CD14-positive monocyte (primary cell): ENCODE results near the gene SLC19A3. TPM values are rescaled to one million over a fixed set of nuclear protein-coding genes. Genes with fewer than 3 reads are reported as not detected.

Experiments
- DNase-seq, 3 donors: peaks; one replicate each; pipeline ENCODE4 v3.0.0-alpha.2; 2011 to 2022
- H2AFZ ChIP-seq: 2 replicates; pipeline ENCODE4 v1.6.0; 2012; ENCODE audit warnings: mild to moderate bottlenecking, low read depth, low read length, inconsistent platforms; ENCODE audit not compliant: insufficient read depth, poor library complexity, severe bottlenecking
- H3K27ac ChIP-seq, 2 donors: 1 replicate in 1 of 2; 2 replicates in 1 of 2; pipeline ENCODE4 v1.5.1; 2012 to 2013; ENCODE audit warnings: low read length in 2 of 2, control low read depth in 1 of 2, inconsistent platforms in 1 of 2, low read depth in 1 of 2, mild to moderate bottlenecking in 1 of 2
- H3K27me3 ChIP-seq, 2 donors: one replicate each; pipeline versions ENCODE4 v1.6.0 to v1.6.1; 2011 to 2013; ENCODE audit warnings: low read length in 2 of 2; ENCODE audit not compliant: control insufficient read depth in 2 of 2, insufficient read depth in 2 of 2
- H3K36me3 ChIP-seq, 2 donors: replicated peaks in 1 of 2; 1 replicate in 1 of 2; 2 replicates in 1 of 2; pipeline versions ENCODE4 v1.5.1 to v1.6.1; 2012 to 2013; ENCODE audit warnings: low read length in 2 of 2, control low read depth in 1 of 2, inconsistent platforms in 1 of 2, mild to moderate bottlenecking in 1 of 2; ENCODE audit not compliant: insufficient read depth in 2 of 2, control insufficient read depth in 1 of 2
- H3K4me1 ChIP-seq, 2 donors: 1 replicate in 1 of 2; 2 replicates in 1 of 2; pipeline versions ENCODE4 v1.5.1 to v1.6.1; 2012 to 2013; ENCODE audit warnings: low read length in 2 of 2, control low read depth in 1 of 2, inconsistent platforms in 1 of 2, mild to moderate bottlenecking in 1 of 2, moderate library complexity in 1 of 2; ENCODE audit not compliant: insufficient read depth in 2 of 2, control insufficient read depth in 1 of 2
- H3K4me2 ChIP-seq: replicated peaks from 2 replicates; pipeline ENCODE3; 2012; ENCODE audit warnings: low read length, moderate library complexity, mild to moderate bottlenecking; ENCODE audit not compliant: poor library complexity, severe bottlenecking; ENCODE audit errors: extremely low read depth
- H3K4me3 ChIP-seq, 3 experiments: fragments of 200-600 bp in 1 of 3; sonication (generic) in 1 of 3; replicated peaks in 1 of 3; 1 replicate in 2 of 3; 2 replicates in 1 of 3; pipeline ENCODE4 v1.5.1; 2011 to 2013; ENCODE audit warnings: low read length in 3 of 3, mild to moderate bottlenecking in 3 of 3, control low read depth in 2 of 3, low read depth in 2 of 3, inconsistent platforms in 1 of 3, moderate library complexity in 1 of 3
- H3K79me2 ChIP-seq: 2 replicates; pipeline ENCODE4 v1.6.0; 2012; ENCODE audit warnings: mild to moderate bottlenecking, control low read depth, inconsistent platforms, low read length, moderate library complexity; ENCODE audit not compliant: insufficient read depth
- H3K9ac ChIP-seq: 2 replicates; pipeline ENCODE4 v1.6.0; 2017; ENCODE audit warnings: low read length, mild to moderate bottlenecking; ENCODE audit not compliant: insufficient read depth, poor library complexity, severe bottlenecking
- H3K9me3 ChIP-seq, 2 donors: replicated peaks in 1 of 2; 1 replicate in 1 of 2; 2 replicates in 1 of 2; pipeline versions ENCODE4 v1.5.1 to v1.6.1; 2012 to 2013; ENCODE audit warnings: low read length in 2 of 2, control low read depth in 1 of 2; ENCODE audit not compliant: control insufficient read depth in 1 of 2, insufficient read depth in 1 of 2
- H4K20me1 ChIP-seq: 2 replicates; pipeline ENCODE4 v1.6.0; 2012; ENCODE audit warnings: mild to moderate bottlenecking, low read length, control low read depth, moderate library complexity; ENCODE audit not compliant: insufficient read depth
- H3K27ac Mint-ChIP-seq, 7 donors: one replicate each; pipeline ENCODE4 v1.8.0; 2020; ENCODE audit warnings: mild to moderate bottlenecking in 7 of 7, mixed read lengths in 7 of 7, moderate library complexity in 6 of 7, inconsistent platforms in 2 of 7
- H3K27me3 Mint-ChIP-seq, 3 donors: one replicate each; pipeline ENCODE4 v1.8.0; 2021 to 2022; ENCODE audit warnings: low read depth in 3 of 3, mild to moderate bottlenecking in 3 of 3, mixed read lengths in 3 of 3, moderate library complexity in 3 of 3, inconsistent platforms in 1 of 3
- H3K36me3 Mint-ChIP-seq, 2 donors: one replicate each; pipeline ENCODE4 v1.8.0; 2020; ENCODE audit warnings: mixed read lengths in 2 of 2, inconsistent platforms in 1 of 2, mild to moderate bottlenecking in 1 of 2
- H3K4me1 Mint-ChIP-seq: one replicate; pipeline ENCODE4 v1.8.0; 2020; ENCODE audit warnings: mild to moderate bottlenecking, mixed read lengths
- H3K4me3 Mint-ChIP-seq, 2 donors: one replicate each; pipeline ENCODE4 v1.8.0; 2020; ENCODE audit warnings: mild to moderate bottlenecking in 2 of 2, mixed read lengths in 2 of 2, moderate library complexity in 1 of 2
- H3K9me3 Mint-ChIP-seq, 7 donors: one replicate each; pipeline ENCODE4 v1.8.0; 2020 to 2022; ENCODE audit warnings: mixed read lengths in 7 of 7, mild to moderate bottlenecking in 6 of 7, moderate library complexity in 6 of 7, inconsistent platforms in 2 of 7
- WGBS: methylation state at CpG from one replicate; pipeline ENCODE4 v1.1.5; 2013; ENCODE audit warnings: missing lambda C conversion rate; ENCODE audit not compliant: insufficient coverage; 5-methylcytosine and 5-hydroxymethylcytosine counted together
- intact Hi-C, 2 donors: fragments of 100-400 bp; cut with micrococcal nuclease; formaldehyde crosslinking; loops; one replicate each; pipeline versions ENCODE4 v1.15.0 to v1.15.1; 2023
- polyA plus RNA-seq, 3 donors: library from polyadenylated mRNA; depleted of rRNA in 1 of 3; unstranded in 2 of 3; stranded (reverse) in 1 of 3; fragments of 300-500 nt in 2 of 3; fragments of >200 nt in 1 of 3; fragmentation: Illumina TruSeq in 2 of 3; gene quantifications; 1 replicate in 2 of 3; 2 replicates in 1 of 3; pipeline ENCODE4 v1.2.3, GENCODE V29; 2012 to 2021
- TF ChIP-seq, protein P1 (sequence below): fragments of 200-600 bp; IDR thresholded peaks from one replicate; pipeline ENCODE4 v1.8.0; 2022; ENCODE audit warnings: antibody characterized with exemption, mild to moderate bottlenecking

Gene SLC19A3
- polyA plus RNA-seq, 3 donors, result not detected

DNA sequence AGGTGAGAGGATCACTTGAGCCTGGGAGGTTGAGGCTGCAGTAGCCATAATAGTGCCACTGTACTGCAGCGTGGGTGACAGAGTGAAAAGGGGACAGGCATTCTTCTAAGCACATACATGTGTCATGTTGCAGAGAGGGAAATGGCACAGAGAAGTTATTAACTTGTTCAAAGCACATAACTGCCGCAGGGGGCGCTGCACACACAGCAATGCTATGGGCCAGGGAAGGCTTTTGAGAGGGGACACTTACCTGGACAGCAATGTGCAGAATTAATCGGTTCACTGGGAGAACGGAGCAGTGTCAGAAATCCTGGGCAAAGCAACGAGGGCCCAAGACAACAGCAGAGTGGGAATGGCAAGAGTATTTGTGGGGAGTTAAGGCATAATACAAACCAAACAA lies 30.3 kb upstream of the SLC19A3 start:
- H3K4me3 Mint-ChIP-seq, result no peak overlapping the region
- no peaks in the 10 kb centered on the region for H3K4me1 Mint-ChIP-seq

DNA sequence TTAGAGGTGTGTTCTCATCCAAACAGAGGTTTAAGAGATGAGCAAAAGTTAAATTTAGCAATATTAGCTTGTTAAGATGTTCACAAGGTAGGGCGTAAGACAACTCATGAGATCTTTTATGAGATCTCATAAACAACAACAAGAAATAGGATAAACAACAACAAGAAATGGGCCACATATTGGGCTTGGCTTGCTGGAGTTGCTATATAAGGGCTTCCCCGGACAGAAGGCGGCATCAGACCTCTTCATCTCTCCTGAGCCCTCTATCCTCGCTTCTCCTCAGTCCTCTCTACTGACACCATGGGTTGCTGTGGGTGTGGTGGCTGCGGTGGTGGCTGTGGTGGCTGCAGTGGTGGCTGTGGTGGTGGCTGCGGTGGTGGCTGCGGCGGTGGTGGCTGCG lies 27.8 kb upstream of the SLC19A3 start, which contains the start of gene SCYGR8:
SCYGR8 (plus strand) TSS at position 301 of the 400 bp plus-strand sequence; CDS start at position 301, 0 bp downstream.
- intact Hi-C loops, result no loop called here
- no peaks in the 10 kb centered on the region for H3K9me3 Mint-ChIP-seq
- no peaks in the 10 kb centered on the region for H3K36me3 ChIP-seq
- peaks cover 4 to 9% (median 7%) of the 10 kb centered on the region in 3 donors for H3K27me3 Mint-ChIP-seq
- no peaks in the 10 kb centered on the region for H3K4me1 Mint-ChIP-seq
- no peaks in the 10 kb centered on the region for H3K36me3 Mint-ChIP-seq
- no peak within 1 kb of the TSS for H3K27ac ChIP-seq
- no peak within 1 kb of the TSS for H2AFZ ChIP-seq
- no peaks in the 10 kb centered on the region for H3K79me2 ChIP-seq
- WGBS, result no CpG with 5 or more reads among the region's 9 CpGs
- H3K4me1 ChIP-seq, result no peaks in the 10 kb centered on the region
- H3K9ac ChIP-seq, result no peak within 1 kb of the TSS
- H3K27ac Mint-ChIP-seq, result peak within 1 kb of the TSS in 1 of 7 donors; percentile 33
- H4K20me1 ChIP-seq, result no peaks in the 10 kb centered on the region
- TF ChIP-seq, protein P1, sequence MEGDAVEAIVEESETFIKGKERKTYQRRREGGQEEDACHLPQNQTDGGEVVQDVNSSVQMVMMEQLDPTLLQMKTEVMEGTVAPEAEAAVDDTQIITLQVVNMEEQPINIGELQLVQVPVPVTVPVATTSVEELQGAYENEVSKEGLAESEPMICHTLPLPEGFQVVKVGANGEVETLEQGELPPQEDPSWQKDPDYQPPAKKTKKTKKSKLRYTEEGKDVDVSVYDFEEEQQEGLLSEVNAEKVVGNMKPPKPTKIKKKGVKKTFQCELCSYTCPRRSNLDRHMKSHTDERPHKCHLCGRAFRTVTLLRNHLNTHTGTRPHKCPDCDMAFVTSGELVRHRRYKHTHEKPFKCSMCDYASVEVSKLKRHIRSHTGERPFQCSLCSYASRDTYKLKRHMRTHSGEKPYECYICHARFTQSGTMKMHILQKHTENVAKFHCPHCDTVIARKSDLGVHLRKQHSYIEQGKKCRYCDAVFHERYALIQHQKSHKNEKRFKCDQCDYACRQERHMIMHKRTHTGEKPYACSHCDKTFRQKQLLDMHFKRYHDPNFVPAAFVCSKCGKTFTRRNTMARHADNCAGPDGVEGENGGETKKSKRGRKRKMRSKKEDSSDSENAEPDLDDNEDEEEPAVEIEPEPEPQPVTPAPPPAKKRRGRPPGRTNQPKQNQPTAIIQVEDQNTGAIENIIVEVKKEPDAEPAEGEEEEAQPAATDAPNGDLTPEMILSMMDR, result no peak
- no peak within 1 kb of the TSS for H3K4me3 ChIP-seq
- no peak within 1 kb of the TSS for H3K4me3 Mint-ChIP-seq
- no peak for DNase-seq
- no peaks in the 10 kb centered on the region for H3K27me3 ChIP-seq
- no peaks in the 10 kb centered on the region for H3K9me3 ChIP-seq
- no peak within 1 kb of the TSS for H3K4me2 ChIP-seq

More for the DNA sequence above, 30.3 kb upstream of the SLC19A3 start:
- peaks cover 2 to 12% (median 5%) of the 10 kb centered on the region in 3 donors for H3K27me3 Mint-ChIP-seq
- Histone ChIP-seq H3K27me3 (no peaks in the 10 kb centered on the region), H3K4me2 (no peak overlapping the region), H3K4me3 (no peak overlapping the region), H3K36me3 (no peaks in the 10 kb centered on the region), H3K9ac (no peak overlapping the region), H3K4me1 (no peaks in the 10 kb centered on the region), H4K20me1 (no peaks in the 10 kb centered on the region), H2AFZ (no peak overlapping the region), H3K27ac (no peak overlapping the region), H3K79me2 (no peaks in the 10 kb centered on the region), H3K9me3 (no peaks in the 10 kb centered on the region)
- 94% methylated on average over 6 of the region's 6 CpGs for WGBS
- H3K9me3 Mint-ChIP-seq, result no peaks in the 10 kb centered on the region
- intact Hi-C loops, result no loop called here
- no peak overlapping the region for H3K27ac Mint-ChIP-seq
- TF ChIP-seq, protein P1, result peak; percentile 13
- no peak for DNase-seq
- no peaks in the 10 kb centered on the region for H3K36me3 Mint-ChIP-seq
